HG03575 (cell line): ENCODE results near the gene CTTNBP2.

Experiments
- ATAC-seq: cut with Tn5 transposase; IDR thresholded peaks from one replicate; pipeline ENCODE4 v1.9.1; 2021; ENCODE audit not compliant: unreplicated experiment, insufficient number of reproducible peaks, low FRiP score; ENCODE audit errors: extremely low read depth

CTTNBP2 gene

DNA sequence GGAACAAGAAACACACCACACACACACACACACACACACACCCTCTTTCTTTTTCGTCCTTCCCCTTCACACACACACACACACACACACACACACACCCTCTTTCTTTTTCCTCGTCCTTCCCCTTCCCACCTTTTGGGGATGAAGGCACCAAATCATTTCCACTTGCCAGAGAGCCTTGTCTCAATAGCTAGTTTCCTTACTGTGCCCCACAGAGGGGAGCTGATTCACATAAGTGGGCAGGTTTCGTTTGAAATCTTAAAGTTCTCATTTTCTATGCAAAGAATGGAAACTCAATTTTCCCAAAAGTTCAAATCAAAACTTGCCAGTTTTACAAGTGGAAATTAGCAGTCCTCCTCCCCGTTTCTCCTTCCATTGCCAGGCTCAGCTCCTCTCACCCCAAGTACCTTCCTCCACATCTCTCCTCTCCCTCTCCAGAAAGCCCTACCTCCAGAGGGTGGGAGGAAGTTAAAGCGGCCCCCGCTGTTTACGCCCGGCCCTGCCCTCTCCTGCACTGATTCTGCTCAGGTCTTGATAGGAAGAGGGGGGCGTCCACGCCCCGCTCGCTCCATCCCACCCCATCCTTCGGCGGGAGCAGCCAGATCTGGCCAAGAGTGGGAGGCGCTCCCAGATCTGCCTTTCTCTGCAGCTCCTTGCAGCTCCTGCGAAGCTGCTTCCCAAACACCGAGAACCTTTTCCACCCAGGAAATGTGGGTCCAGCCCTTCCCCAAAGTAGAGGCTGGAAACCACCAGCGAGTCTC lies 1.3 kb downstream of the CTTNBP2 start:
- ATAC-seq, result no peak

- no peak for ATAC-seq
Measured at GRCh38 chr7:117871401-117871777, 1.9 kb downstream of the CTTNBP2 start.

DNA sequence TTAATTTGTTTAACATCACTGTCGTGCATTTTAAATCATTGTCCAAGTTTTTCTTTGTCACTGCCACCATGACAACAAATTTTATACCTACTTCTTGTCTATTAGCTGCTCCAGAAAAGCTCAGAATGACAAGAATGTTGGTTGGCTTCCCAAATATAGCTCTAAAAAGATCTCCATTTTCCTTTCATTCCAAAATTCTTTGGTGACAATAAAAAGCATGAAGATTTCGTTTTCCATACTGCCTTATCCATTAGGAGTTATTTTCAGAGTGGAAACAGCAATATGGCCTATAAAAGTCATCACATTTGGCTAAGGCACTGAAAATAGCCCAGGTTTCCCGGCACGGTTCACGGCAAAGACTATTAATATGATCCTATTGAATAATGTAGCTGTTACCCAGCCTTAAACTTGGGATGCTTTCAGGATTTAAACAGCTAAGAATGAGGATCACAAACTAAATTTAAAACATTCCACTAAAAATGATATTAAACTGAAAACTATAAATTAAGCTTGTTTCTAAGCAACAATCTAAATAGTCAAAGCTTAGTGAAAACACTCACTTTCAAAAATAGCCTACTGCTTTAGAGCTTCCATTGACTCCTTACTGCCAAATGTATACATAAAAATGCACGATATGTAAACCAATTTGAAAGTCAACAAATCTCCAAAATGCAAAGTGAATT lies 2.7 kb downstream of the CTTNBP2 start:
- ATAC-seq, result no peak

- ATAC-seq, result no peak
Measured at GRCh38 chr7:117869374-117869773, 3.9 kb downstream of the CTTNBP2 start.

DNA sequence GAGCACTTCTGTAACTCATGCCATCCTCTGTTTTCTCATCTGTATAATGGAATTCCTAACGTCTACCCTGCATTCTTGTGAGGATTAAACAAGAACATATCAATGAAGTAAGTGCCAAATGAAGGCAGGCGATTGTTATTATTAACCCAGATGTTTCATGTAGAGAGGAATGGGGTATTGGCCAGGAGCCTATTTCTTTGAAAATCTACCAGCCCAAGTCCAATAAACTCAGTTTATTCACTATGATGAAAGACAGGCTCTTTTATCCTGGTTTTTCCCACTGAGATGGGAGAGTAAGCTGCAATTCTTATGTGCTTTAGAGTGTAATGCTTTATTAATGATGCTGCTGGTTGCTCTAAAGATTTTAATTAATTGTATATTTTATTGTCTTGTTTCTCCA lies 9.6 kb downstream of the CTTNBP2 start:
- no peak for ATAC-seq

- ATAC-seq, result no peak
Measured at GRCh38 chr7:117862378-117862777, 10.9 kb downstream of the CTTNBP2 start.

DNA sequence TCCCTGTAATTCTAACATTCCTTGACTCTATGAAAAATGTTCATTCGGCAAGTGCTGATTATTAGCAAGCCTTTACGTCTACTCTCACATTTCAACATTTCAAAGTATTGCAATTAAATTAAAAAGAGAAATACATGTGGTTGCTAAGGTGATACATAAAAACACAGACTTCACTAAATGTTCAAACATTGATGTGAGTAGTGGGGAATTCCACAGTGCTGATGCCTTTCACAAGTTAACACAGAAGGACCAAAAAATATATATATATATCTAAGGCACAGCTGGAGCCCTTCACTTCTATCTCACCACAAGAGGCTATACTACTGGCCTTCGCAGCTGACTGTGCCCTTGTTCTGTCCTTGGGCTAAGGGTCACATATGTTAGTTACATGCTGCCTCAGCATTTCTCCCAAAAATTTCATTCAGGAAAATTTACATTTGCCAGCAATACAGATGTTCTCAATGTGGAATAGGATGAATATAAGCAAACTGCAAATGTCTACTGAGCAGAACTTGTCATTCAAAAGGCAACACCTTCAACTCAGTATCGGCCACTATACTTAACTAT lies 13.9 kb downstream of the CTTNBP2 start:
- ATAC-seq, result no peak

GRCh38 chr7:117858712-117859111 lies 14.5 kb downstream of the CTTNBP2 start:
- no peak for ATAC-seq

- no peak for ATAC-seq
Measured at GRCh38 chr7:117857718-117858117, 15.5 kb downstream of the CTTNBP2 start.

DNA sequence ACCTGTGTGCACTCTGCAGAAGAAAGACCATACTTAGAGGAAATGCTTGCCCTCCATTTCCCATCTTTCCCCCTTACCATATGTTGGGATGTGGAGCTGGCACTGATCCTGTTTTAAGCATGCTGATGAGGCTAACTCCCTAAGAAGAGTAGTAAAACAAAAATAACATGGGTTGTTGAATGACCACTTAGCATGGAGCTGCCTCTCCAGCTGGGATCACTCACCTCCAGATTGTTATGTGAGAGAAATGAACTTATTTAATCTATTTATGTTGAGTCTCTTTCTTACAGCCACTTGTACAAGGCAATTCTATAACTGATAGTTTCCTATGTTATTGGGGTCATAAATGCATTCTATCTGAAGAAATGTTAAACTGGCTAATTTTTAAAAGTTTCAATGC lies 17.0 kb downstream of the CTTNBP2 start:
- no peak for ATAC-seq

DNA sequence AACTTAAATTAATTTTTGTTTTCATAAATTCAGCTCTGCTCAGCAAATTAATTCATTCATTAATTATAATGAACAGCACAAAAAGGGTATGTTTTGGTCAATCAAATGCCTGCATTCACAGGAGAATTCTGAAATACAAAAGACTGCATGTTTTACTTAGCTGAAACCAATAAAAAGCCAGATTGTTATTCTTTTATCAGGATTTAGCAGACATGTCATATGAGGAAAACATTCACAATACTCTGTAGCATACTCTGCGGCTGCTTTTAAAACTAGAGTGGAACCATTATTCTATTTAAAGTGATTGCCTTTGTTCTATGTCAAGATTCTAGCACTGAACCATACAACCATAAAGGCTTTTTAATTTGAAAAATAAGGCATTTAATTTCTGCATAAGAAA lies 19.1 kb downstream of the CTTNBP2 start:
- no peak for ATAC-seq

DNA sequence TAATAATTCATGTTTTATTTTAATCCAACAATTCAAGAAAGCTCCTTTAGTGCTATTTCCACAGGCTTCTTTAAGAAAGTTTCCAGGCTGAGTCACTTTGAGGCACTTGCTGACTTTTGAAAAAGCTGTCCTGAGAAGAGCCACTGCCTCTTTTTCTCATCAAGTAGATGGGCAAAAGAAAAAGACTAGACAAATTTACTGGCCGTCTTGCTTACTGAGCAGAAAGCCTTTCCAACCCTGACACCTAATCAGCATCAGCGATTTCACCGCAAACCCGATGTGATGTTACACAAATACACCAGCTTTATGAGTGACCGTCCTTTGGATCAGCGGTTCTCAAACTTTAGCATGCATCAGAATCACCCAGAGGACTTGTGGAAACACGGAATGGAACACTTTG lies 24.3 kb downstream of the CTTNBP2 start:
- no peak for ATAC-seq

- no peak for ATAC-seq
Measured at GRCh38 chr7:117844678-117845077, 28.6 kb downstream of the CTTNBP2 start.

- ATAC-seq, result no peak
Measured at GRCh38 chr7:117841611-117842010, 31.6 kb downstream of the CTTNBP2 start.

DNA sequence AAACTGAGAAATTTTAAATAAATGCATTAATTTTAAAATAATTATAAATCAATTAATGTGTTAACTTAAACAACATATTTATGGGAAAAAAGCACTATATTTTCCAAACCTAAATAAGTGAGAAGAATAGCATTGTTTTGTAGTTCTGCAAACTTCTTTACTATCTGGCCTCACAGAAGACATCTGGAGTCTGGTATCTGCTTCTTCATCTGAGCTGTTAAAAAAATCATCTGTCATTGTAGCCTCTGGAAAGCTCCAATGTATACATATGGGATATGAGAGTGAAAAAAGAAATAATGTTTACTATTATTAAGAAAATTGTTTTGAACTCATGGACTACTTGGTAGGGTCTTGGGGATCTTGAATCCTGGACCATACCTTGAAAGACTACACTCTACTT lies 32.2 kb downstream of the CTTNBP2 start:
- no peak for ATAC-seq

GRCh38 chr7:117839507-117839906 lies 33.7 kb downstream of the CTTNBP2 start:
- peak; percentile 39 for ATAC-seq

GRCh38 chr7:117837841-117838240 lies 35.4 kb downstream of the CTTNBP2 start:
- peak; percentile 84 for ATAC-seq

DNA sequence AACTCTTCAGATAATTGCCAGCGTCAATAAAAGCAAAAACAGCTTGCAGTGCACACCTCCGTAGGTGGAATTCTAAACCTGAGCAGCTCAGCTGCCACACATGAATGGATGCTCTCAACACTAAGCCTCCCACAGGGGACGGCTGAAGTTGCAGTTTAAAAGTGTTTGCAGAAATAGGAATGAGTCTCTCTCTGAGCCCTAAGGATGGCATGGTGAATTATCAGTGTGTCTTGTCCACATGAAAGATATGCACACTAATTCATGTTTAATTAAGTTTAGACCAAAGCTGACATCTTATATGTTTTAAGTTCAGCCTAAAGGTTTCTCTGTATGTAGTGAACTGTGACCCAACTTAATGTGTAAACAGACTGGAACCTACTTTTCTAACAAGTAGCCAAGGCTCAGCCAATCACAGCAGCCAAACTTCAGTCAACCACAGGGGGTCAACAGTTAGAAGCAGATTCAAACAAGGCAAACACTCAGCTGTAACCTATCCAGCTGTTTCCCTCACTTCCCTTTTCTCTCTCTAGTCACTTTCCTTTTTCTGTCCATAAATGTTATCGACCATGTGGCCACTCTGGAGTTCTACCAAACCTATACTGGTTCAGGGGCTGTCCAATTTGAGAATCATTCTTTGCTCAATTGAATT lies 38.1 kb downstream of the CTTNBP2 start:
- no peak for ATAC-seq

DNA sequence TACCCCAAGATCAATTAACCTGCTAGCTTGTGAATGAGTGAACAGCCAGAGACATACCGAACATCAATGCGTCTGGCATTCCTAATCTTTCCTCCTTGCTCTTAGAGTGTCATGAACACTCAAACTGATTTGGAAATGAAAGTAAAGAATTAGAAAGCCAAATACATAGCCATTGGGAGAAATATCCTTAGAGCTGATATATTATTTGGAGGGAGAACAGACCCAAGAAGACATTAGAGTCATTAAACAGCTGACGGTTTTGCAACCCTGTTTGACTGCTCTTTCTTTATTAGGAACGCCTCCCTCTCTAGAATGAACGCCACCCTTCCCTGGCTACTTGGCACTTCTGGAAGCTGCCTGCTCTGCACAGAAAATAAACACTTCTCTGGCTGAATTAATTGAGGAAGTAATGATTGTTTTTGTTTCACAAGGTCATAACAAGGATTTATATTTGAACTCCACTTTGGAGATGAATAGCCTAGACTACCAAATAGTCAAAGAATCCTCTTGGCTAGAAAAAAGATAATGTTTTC lies 42.8 kb downstream of the CTTNBP2 start:
- ATAC-seq, result no peak
